ENCODE results near the gene WNT2B.
"Not testable (repeated sequence)": the region's sequence is repeated elsewhere in the genome, so short reads cannot be mapped to it uniquely, and the experiment has no call there.

DNA sequence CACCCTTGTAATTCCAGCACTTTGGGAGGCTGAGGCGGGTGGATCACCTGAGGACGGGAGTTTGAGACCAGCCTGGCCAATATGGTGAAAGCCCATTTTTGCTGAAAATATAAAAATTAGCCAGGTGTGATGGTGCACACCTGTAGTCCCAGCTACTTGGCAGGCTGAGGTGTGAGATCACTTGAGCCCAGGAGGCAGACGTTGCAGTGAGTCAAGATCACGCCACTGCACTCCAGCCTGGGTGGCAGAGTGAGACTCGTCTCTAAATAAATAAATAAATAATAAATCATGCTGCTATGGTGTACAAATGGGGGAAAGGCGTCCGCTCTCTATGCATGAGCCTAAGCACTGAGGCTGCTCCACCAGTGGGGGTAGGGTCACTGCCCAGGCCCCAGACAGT, 38.4 kb upstream of the WNT2B start:
- TF ChIP-seq, protein P1, sequence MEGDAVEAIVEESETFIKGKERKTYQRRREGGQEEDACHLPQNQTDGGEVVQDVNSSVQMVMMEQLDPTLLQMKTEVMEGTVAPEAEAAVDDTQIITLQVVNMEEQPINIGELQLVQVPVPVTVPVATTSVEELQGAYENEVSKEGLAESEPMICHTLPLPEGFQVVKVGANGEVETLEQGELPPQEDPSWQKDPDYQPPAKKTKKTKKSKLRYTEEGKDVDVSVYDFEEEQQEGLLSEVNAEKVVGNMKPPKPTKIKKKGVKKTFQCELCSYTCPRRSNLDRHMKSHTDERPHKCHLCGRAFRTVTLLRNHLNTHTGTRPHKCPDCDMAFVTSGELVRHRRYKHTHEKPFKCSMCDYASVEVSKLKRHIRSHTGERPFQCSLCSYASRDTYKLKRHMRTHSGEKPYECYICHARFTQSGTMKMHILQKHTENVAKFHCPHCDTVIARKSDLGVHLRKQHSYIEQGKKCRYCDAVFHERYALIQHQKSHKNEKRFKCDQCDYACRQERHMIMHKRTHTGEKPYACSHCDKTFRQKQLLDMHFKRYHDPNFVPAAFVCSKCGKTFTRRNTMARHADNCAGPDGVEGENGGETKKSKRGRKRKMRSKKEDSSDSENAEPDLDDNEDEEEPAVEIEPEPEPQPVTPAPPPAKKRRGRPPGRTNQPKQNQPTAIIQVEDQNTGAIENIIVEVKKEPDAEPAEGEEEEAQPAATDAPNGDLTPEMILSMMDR (IDR thresholded peaks at IDR 0.05) = not testable (repeated sequence)
- not testable (repeated sequence) for TF ChIP-seq POLR2A (IDR thresholded peaks at IDR 0.05)

All from Peyer's patch (tissue), 4 donors.